ENCODE measurements around the gene PANX3. TPM values are rescaled to one million over a fixed set of nuclear protein-coding genes. Genes with fewer than 3 reads are reported as not detected.
"Not testable (repeated sequence)": the region's sequence is repeated elsewhere in the genome, so short reads cannot be mapped to it uniquely, and the experiment has no call there.

The PANX3 gene
- total RNA-seq, 1 donor from 2014 or later: not detected

DNA sequence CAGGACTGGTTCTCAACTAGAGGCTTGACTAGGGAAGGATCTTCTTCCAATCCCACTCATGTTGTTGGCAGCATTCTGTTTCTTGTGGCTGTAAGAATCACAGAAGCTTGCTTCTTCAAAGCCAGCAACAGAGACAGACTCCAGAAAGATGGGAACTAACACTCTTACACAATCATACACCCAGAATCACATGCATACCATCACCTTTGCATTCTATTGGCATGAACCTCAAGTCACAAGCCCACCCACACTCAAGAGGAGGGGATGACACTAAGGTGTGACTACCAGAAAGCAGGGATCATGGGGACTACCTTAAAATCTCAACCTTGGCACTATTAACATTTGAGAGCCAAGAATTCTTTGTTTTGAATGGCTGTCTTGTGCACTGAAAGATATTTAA lies 13.6 kb upstream of the PANX3 start:
- Mint-ChIP-seq H3K4me1 (ENCODE audit: low read depth, unreplicated experiment) (no peaks in the 10 kb centered on the region), H3K27ac (ENCODE audit: unreplicated experiment) (no peak overlapping the region), H3K4me3 (ENCODE audit: unreplicated experiment) (no peak overlapping the region), H3K36me3 (ENCODE audit: unreplicated experiment) (no peaks in the 10 kb centered on the region), H3K9me3 (ENCODE audit: unreplicated experiment) (no peaks in the 10 kb centered on the region), H3K27me3 (ENCODE audit: unreplicated experiment) (no peaks in the 10 kb centered on the region)
- DNase-seq: no peak
- no peak for TF ChIP-seq CTCF (IDR thresholded peaks at IDR 0.05; ENCODE audit: partially characterized antibody, unreplicated experiment)

- DNase-seq: no peak
- Mint-ChIP-seq H3K4me1 (ENCODE audit: low read depth, unreplicated experiment) (no peaks in the 10 kb centered on the region), H3K36me3 (ENCODE audit: unreplicated experiment) (no peaks in the 10 kb centered on the region), H3K27me3 (ENCODE audit: unreplicated experiment) (no peaks in the 10 kb centered on the region), H3K9me3 (ENCODE audit: unreplicated experiment) (no peaks in the 10 kb centered on the region), H3K4me3 (ENCODE audit: unreplicated experiment) (no peak overlapping the region), H3K27ac (ENCODE audit: unreplicated experiment) (no peak overlapping the region)
- no peak for TF ChIP-seq CTCF (IDR thresholded peaks at IDR 0.05; ENCODE audit: partially characterized antibody, unreplicated experiment)
Measured at GRCh38 chr11:124600621-124601320, 10.5 kb upstream of the PANX3 start.

- Mint-ChIP-seq H3K27ac (ENCODE audit: unreplicated experiment) (no peak overlapping the region), H3K36me3 (ENCODE audit: unreplicated experiment) (no peaks in the 10 kb centered on the region), H3K27me3 (ENCODE audit: unreplicated experiment) (no peaks in the 10 kb centered on the region), H3K9me3 (ENCODE audit: unreplicated experiment) (no peaks in the 10 kb centered on the region), H3K4me1 (ENCODE audit: low read depth, unreplicated experiment) (no peaks in the 10 kb centered on the region), H3K4me3 (ENCODE audit: unreplicated experiment) (no peak overlapping the region)
- no peak for TF ChIP-seq CTCF (IDR thresholded peaks at IDR 0.05; ENCODE audit: partially characterized antibody, unreplicated experiment)
- DNase-seq: no peak
Measured at GRCh38 chr11:124602193-124602592, 9.0 kb upstream of the PANX3 start.

- not testable (repeated sequence) for H3K36me3 Mint-ChIP-seq (ENCODE audit: unreplicated experiment); DNase-seq; H3K9me3 Mint-ChIP-seq (ENCODE audit: unreplicated experiment); H3K27ac Mint-ChIP-seq (ENCODE audit: unreplicated experiment); H3K4me1 Mint-ChIP-seq (ENCODE audit: low read depth, unreplicated experiment); H3K27me3 Mint-ChIP-seq (ENCODE audit: unreplicated experiment); H3K4me3 Mint-ChIP-seq (ENCODE audit: unreplicated experiment)
Measured at GRCh38 chr11:124602723-124603122, 8.5 kb upstream of the PANX3 start.

DNA sequence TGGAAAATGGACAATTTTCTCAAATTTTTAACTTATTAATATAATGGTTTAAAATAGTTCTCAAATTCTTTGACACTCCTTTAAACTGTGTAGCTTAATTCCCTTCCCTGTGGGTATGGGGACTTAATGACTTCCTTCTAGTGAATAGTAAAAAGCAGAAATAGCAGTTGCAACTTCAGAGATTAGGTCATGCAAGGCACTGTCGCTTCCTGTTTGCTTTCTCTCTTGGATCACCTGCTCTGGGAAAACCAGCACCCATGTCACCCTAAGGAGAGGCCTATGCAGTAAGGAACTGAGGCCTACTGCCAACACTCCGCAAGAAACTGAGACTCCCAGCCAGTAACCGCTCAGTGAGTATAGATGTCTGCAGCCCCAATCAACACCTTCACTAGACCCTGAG lies 5.5 kb upstream of the PANX3 start:
- no peak for TF ChIP-seq CTCF (IDR thresholded peaks at IDR 0.05; ENCODE audit: partially characterized antibody, unreplicated experiment)
- Mint-ChIP-seq H3K9me3 (ENCODE audit: unreplicated experiment) (no peaks in the 10 kb centered on the region), H3K4me1 (ENCODE audit: low read depth, unreplicated experiment) (no peaks in the 10 kb centered on the region), H3K27me3 (ENCODE audit: unreplicated experiment) (no peaks in the 10 kb centered on the region), H3K36me3 (ENCODE audit: unreplicated experiment) (no peaks in the 10 kb centered on the region), H3K4me3 (ENCODE audit: unreplicated experiment) (no peak overlapping the region), H3K27ac (ENCODE audit: unreplicated experiment) (no peak overlapping the region)
- DNase-seq: no peak
